ENCODE data around the gene ACR. TPM values are rescaled to one million over a fixed set of nuclear protein-coding genes. Genes with fewer than 3 reads are reported as not detected.
"Not testable (repeated sequence)": the region's sequence is repeated elsewhere in the genome, so short reads cannot be mapped to it uniquely, and the experiment has no call there.

ACR gene
- total RNA-seq, 4 donors from 2014 or later = 0.27 to 1.4 TPM; not detected in 2

GRCh38 chr22:50775132-50775531 lies 37.1 kb downstream of the ACR start:
- H3K4me1 ChIP-seq; H3K27me3 ChIP-seq; H3K27ac ChIP-seq; H3K4me3 ChIP-seq (replicated peaks in 1 of 3); intact Hi-C loops (cut with DNase I); H3K9me3 ChIP-seq; H3K36me3 ChIP-seq: not testable (repeated sequence)
- DNase-seq = peak; percentile 4 to 23
- TF ChIP-seq, protein P1, sequence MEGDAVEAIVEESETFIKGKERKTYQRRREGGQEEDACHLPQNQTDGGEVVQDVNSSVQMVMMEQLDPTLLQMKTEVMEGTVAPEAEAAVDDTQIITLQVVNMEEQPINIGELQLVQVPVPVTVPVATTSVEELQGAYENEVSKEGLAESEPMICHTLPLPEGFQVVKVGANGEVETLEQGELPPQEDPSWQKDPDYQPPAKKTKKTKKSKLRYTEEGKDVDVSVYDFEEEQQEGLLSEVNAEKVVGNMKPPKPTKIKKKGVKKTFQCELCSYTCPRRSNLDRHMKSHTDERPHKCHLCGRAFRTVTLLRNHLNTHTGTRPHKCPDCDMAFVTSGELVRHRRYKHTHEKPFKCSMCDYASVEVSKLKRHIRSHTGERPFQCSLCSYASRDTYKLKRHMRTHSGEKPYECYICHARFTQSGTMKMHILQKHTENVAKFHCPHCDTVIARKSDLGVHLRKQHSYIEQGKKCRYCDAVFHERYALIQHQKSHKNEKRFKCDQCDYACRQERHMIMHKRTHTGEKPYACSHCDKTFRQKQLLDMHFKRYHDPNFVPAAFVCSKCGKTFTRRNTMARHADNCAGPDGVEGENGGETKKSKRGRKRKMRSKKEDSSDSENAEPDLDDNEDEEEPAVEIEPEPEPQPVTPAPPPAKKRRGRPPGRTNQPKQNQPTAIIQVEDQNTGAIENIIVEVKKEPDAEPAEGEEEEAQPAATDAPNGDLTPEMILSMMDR (IDR thresholded peaks at IDR 0.05) = peak in 1 of 6 experiments; percentile 32
- WGBS, 2 donors = 46 to 62% methylated on average over 10 of the region's 12 CpGs

DNA sequence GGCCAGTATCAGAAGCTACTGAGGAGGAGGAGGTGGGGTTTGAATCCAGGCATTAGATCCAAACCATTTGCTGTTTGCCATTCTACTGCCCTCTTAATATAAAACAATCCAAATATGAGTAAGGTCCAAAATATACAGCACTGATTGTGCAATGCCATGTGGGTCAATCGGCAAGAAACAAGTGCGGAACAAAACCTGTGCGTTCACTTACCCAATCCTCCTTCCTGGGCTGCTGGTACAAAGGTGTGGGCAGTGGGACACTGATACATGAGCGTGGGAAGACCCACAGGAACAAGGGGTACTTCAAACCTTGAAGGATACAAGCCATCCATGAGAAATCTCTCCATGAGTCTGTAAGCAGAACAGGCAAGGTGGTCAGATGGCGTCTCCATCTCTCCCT lies 39.6 kb downstream of the ACR start:
- WGBS, 2 donors = 94 to 100% methylated on average over 5 of the region's 5 CpGs
- H3K9me3 ChIP-seq; intact Hi-C loops (cut with DNase I); H3K27ac ChIP-seq; H3K36me3 ChIP-seq; H3K27me3 ChIP-seq; DNase-seq; H3K4me3 ChIP-seq (replicated peaks in 1 of 3); H3K4me1 ChIP-seq: not testable (repeated sequence)

GRCh38 chr22:50780244-50780643 lies 42.2 kb downstream of the ACR start:
- H3K9me3 ChIP-seq; H3K27ac ChIP-seq; H3K36me3 ChIP-seq; intact Hi-C loops (cut with DNase I); H3K4me3 ChIP-seq (replicated peaks in 1 of 3); H3K4me1 ChIP-seq; H3K27me3 ChIP-seq; DNase-seq: not testable (repeated sequence)
- 93 to 95% methylated on average over 4 of the region's 4 CpGs for WGBS, 2 donors

- H3K4me1 ChIP-seq; H3K27me3 ChIP-seq; H3K9me3 ChIP-seq; H3K27ac ChIP-seq; DNase-seq; H3K4me3 ChIP-seq (replicated peaks in 1 of 3); H3K36me3 ChIP-seq; intact Hi-C loops (cut with DNase I): not testable (repeated sequence)
- 84 to 90% methylated on average over 2 of the region's 3 CpGs for WGBS, 2 donors
These were observed 44.2 kb downstream of the ACR start for GRCh38 chr22:50782253-50782652.

- TF ChIP-seq POLR2A (IDR thresholded peaks at IDR 0.05) = peak in 1 of 2 donors; percentile 51
- peak within 1 kb of the TSS in 2 of 3 donors; percentile 6 to 42 for H3K4me3 ChIP-seq (replicated peaks in 1 of 3)
- intact Hi-C loops (cut with DNase I); H3K9me3 ChIP-seq; H3K36me3 ChIP-seq; H3K27ac ChIP-seq; H3K27me3 ChIP-seq; H3K4me1 ChIP-seq: not testable (repeated sequence)
- DNase-seq = peak; percentile 85 to 86
- 0% methylated on average over 2 of the region's 77 CpGs; no CpG with 5 or more reads in 1 of the 2 donors for WGBS, 2 donors
These were observed 45.3 kb downstream of the ACR start, which contains the start of gene RABL2B for GRCh38 chr22:50783033-50783879. Gene RABL2B (minus strand): TSS chr22:50783636. CDS start chr22:50782294, 1,342 bp downstream.

GRCh38 chr22:50783880-50784276 lies 45.9 kb downstream of the ACR start:
- H3K9me3 ChIP-seq; H3K36me3 ChIP-seq; H3K27ac ChIP-seq; H3K27me3 ChIP-seq; intact Hi-C loops (cut with DNase I); H3K4me1 ChIP-seq: not testable (repeated sequence)
- peak; percentile 1 to 6 for DNase-seq
- 0 to 2% methylated on average over 7 to 9 of the region's 16 CpGs for WGBS, 2 donors
- H3K4me3 ChIP-seq (replicated peaks in 1 of 3) = peak overlapping the region in 2 of 3 donors; percentile 6 to 42

GRCh38 chr22:50785289-50785688 lies 47.3 kb downstream of the ACR start:
- H3K4me1 ChIP-seq; H3K9me3 ChIP-seq; intact Hi-C loops (cut with DNase I); H3K27me3 ChIP-seq; H3K4me3 ChIP-seq (replicated peaks in 1 of 3); DNase-seq; H3K36me3 ChIP-seq; H3K27ac ChIP-seq: not testable (repeated sequence)
- 88 to 92% methylated on average over 5 of the region's 5 CpGs for WGBS, 2 donors

DNA sequence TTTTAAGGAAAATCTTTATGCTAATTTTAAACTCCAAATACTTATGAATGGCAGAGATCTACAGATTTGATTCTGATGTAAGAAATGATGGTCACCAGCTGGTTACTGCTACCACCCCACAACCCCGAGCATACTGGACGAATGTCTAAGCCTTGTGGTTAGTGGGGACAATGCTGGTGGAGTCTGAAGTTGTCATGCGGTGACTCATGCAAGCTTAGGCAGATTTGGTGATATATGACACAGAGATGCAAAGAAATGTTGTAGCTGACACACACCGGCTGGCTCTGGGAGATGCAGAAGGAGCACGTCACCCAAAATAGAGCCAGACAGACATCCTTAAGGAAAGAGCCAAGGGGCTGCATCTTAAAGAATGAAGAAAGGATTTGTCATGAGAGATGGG lies 48.9 kb downstream of the ACR start:
- intact Hi-C loops (cut with DNase I); DNase-seq; H3K36me3 ChIP-seq; H3K27me3 ChIP-seq; H3K9me3 ChIP-seq; H3K4me1 ChIP-seq; H3K27ac ChIP-seq; H3K4me3 ChIP-seq (replicated peaks in 1 of 3): not testable (repeated sequence)
- 93 to 100% methylated on average over 2 to 5 of the region's 5 CpGs for WGBS, 2 donors

Small RNA genes lying within 50 kb of the gene (small RNA-seq; reads per million reads assigned to genes)
- gene RNU6-409P = not detected

Other genes starting within 250 kb of the ACR start
- 100 to 1,000 TPM in 2 of 4 donors, 10 to 100 TPM in 2; 53.2 to 117 (median 96.6) TPM for gene LMF2, start 230.5 kb upstream of the ACR start, total RNA-seq
- 10 to 100 TPM; 39.6 to 47.5 (median 43.1) TPM for gene NCAPH2, start 230.0 kb upstream of the ACR start, total RNA-seq
- 1 to 10 TPM in 3 of 4 donors, not detected in 1; 2.6 to 5.5 (median 2.9) TPM for gene SCO2, start 212.6 kb upstream of the ACR start, total RNA-seq
- gene TYMP, start 208.2 kb upstream of the ACR start, total RNA-seq = 10 to 100 TPM; 28.0 to 61.0 (median 33.6) TPM
- under 1 TPM in 1 of 4 donors, not detected in 3; 0.27 TPM for gene KLHDC7B, start 192.3 kb upstream of the ACR start, total RNA-seq
- 1 to 10 TPM in 3 of 4 donors, not detected in 1; 3.5 to 6.0 (median 4.3) TPM for gene SYCE3, start 175.3 kb upstream of the ACR start, total RNA-seq
- 10 to 100 TPM in 3 of 4 donors, 1 to 10 TPM in 1; 9.7 to 38.7 (median 14.9) TPM for gene CPT1B, start 159.8 kb upstream of the ACR start, total RNA-seq
- gene CHKB, start 155.4 kb upstream of the ACR start, total RNA-seq = 10 to 100 TPM; 49.1 to 96.9 (median 67.8) TPM
- gene MAPK8IP2, start 137.4 kb upstream of the ACR start, total RNA-seq = 1 to 10 TPM in 3 of 4 donors, under 1 TPM in 1; 0.94 to 3.3 (median 1.5) TPM
- gene ARSA, start 110.1 kb upstream of the ACR start, total RNA-seq = 10 to 100 TPM; 30.9 to 73.5 (median 61.2) TPM
- 10 to 100 TPM; 11.5 to 23.0 (median 17.7) TPM for gene SHANK3, start 65.4 kb upstream of the ACR start, total RNA-seq
- gene RABL2B, start 45.4 kb downstream of the ACR start, total RNA-seq = 10 to 100 TPM; 20.7 to 29.3 (median 27.0) TPM